NCI-H2081 (cell line): ENCODE results near the gene CTNNA3.
"Not testable (repeated sequence)": the region's sequence is repeated elsewhere in the genome, so short reads cannot be mapped to it uniquely, and the experiment has no call there.

Source experiments
- DNase-seq, 2 experiments: peaks; one replicate each; lab custom pipeline; 2025; lab: John Stamatoyannopoulos, UW

Gene CTNNA3

GRCh38 chr10:67696029-67696428 is at the start of gene CTNNA3:
CTNNA3 (minus strand) TSS chr10:67696195.
- no peak for DNase-seq

GRCh38 chr10:67735430-67735829 is 39.4 kb upstream of the CTNNA3 start:
- DNase-seq = no peak

DNA sequence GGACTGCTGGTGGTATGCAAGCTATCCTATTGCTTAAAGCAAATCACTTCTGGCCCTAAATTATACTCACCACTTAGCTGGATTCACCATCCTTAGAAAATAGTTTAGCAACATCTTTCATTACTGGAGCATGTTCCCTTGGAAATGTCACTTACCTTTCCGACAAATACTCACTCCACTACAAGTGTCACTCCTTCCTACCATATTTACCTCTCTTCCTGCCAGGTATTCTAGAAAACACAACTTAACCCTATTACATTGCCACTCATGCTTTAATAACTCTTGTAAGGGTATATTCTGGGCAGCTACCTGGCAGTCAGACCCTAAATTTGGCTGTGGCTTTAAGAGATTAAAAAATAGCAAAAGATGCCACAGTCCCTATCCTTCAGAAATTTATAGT is 37.5 kb upstream of the CTNNA3 start:
- no peak for DNase-seq

DNA sequence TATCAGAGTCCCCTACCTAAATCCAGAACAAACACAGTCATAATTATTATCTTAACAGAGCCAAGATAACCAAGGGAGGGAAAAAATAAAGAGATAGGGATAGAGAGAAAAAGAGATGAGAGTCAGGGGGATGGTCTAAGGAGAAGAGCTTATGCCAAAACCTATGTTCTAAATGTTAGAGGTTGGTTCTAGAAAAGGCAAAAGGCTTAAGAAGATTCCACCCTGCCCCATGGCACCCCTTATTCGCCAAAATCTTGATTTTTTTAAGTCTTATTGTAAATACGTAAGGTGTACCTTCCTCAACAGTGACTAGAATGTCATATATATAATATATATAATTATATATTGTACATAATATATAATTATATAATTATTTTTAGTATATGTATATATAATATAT is 29.6 kb upstream of the CTNNA3 start:
- DNase-seq = no peak

DNA sequence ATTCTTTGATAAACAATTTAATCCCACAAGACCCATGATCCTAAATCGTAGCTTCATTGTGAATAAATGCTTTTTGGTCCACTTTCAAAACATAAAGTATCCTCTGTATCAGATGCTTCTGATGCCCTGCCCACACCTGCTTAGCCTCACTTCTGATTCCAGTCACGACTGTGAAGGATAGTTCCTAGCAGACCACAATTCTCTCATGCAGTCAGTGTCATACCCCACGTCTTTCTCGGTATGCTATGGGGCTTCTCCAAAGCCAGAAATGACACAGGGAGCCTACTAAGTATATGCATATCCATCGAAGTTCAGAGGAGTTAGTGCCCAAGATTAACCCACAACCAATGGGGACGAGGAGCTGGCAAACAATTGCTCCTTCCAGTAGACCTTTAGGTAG is 27.6 kb upstream of the CTNNA3 start:
- DNase-seq = no peak

DNA sequence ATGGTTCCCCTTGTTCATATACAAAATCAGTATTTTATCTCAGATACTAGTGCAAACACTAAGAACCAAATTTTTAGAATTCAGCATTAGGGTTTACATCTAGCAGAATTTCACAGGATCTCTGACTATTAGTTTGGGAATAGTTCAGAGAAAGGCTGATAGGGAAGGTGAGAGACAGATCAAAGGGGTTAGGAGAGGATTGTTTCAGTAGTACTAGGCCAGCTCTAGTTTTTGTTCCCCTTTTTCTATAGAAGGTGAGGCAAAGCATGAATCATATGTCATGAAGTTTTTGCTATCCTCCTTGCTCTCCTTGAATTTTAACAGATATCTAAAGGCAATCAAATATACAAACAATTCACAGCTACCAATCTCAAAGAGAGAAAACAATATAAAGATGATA is 26.1 kb upstream of the CTNNA3 start:
- DNase-seq = no peak

DNA sequence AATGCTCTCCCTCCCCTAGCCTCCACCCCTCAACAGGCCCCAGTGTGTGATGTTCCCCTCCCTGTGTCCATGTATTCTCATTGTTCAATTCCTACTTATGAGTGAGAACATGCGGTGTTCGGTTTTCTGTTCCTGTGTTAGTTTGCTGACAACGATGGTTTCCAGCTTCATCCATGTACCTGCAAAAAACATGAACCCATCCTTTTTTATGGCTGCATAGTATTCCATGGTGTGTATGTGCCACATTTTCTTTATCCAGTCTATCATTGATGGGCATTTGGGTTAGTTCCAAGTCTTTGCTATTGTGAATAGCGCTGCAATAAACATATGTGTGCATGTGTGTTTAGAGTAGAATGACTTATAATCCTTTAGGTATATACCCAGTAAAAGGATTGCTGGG is 20.5 kb upstream of the CTNNA3 start:
- DNase-seq = not testable (repeated sequence)

- DNase-seq = no peak
These were observed 9.9 kb upstream of the CTNNA3 start for GRCh38 chr10:67705921-67706320.

DNA sequence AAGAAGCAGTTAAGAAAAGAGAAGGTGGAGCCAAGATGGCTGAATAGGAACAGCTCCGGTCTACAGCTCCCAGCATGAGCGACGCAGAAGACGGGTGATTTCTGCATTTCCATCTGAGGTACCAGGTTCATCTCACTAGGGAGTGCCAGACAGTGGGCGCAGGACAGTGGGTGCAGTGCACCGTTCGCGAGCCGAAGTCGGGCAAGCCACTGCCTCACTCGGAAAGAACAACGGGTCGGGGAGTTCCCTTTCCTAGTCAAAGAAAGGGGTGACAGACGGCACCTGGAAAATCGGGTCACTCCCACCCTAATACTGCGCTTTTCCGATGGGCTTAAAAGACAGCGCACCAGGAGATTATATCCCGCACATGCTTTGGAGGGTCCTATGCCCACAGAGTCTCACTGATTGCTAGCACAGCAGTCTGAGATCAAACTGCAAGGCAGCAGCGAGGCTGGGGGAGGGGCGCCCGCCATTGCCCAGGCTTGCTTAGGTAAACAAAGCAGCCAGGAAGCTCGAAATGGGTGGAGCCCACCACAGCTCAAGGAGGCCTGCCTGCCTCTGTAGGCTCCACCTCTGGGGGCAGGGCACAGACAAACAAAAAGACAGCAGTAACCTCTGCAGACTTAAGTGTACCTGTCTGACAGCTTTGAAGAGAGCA is 3.7 kb upstream of the CTNNA3 start:
- DNase-seq = not testable (repeated sequence)

DNA sequence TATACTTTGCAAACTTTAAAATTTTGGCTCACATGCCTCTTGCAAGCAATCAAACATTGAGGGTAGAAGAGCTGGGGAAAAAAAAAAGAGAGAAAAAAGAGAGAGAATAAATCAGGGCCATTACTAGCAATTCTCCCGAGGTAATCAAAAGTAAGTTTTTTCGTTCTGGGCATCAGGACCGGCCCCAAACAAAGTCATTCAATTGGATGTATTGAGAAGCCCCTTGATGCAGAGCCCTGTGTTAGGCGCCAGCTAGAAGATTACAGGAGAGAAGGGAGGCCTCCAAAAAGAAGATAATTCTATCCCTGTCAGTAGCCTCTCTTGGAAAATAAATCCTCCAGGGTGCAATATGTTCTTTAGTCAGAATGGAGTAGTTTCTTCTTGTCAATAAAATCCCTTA is 2.2 kb upstream of the CTNNA3 start:
- no peak for DNase-seq

DNA sequence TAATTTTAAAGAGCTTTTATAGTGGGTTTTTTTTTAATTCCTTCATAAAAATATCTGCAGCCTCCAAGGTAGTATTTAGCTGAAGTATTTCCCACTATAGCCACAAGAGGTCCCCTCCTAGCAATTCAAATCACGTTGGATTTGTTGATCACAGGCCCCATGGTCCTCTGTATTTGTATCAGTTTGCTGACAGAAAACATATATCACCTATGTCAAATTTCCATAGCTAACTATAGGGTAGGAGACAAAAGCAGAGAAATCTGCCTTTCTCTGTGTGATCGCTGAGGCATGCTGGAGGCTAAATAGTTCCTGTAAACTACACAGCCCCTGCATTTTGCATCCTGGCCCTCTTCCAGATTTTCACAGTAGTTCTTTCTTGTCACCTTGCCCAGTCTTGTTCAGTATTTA is 1.7 kb upstream of the CTNNA3 start:
- peak; percentile 70 to 87 for DNase-seq

GRCh38 chr10:67696679-67697078 is 684 bp upstream of the CTNNA3 start:
- DNase-seq = no peak

DNA sequence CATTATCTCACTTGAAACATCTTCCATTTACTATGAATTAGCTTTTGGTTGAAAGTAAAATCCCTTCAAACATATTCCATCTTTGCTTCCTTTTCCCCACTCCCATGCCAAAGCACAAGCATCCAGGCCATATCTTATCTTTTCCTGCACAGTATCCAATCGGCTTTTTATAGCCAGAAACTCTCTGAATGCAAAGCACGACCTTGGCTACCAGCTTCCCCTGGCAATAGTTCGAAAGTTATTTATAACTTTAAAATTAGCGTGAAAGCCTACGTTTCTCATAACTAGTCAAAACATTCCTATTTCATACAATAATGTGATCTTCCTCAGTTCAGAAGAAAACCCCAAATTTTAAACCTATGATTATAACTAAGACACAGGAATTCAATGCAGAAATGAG is 440 bp downstream of the CTNNA3 start:
- no peak for DNase-seq

DNA sequence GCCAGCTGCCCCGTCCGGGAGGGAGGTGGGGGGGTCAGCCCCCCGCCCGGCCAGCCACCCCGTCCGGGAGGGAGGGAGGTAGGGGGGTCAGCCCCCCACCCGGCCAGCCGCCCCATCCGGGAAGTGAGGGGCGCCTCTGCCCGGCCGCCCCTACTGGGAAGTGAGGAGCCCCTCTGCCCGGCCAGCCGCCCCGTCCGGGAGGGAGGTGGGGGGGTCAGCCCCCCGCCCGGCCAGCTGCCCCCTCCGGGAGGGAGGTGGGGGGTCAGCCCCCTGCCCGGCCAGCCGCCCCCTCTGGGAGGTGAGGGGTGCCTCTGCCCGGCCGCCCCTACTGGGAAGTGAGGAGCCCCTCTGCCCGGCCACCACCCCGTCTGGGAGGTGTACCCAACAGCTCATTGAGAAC is 4.1 kb downstream of the CTNNA3 start:
- DNase-seq = not testable (repeated sequence)

- DNase-seq = not testable (repeated sequence)
These were observed 5.5 kb downstream of the CTNNA3 start for GRCh38 chr10:67690540-67690939.

DNA sequence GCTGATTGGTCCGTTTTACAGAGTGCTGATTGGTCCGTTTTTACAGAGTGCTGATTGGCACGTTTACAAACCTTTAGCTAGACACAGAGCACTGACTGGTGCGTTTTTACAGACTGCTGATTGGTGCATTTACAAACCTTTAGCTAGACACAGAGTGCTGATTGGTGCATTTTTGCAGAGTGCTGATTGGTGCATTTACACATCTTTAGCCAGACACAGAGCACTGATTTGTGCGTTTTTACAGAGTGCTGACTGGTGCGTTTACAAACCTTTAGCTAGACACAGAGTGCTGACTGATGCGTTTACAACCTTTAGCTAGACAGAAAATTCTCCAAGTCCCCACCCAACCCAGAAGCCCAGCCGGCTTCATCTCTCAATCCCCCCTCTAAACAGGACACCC is 11.9 kb downstream of the CTNNA3 start:
- DNase-seq = not testable (repeated sequence)

GRCh38 chr10:67678335-67678974 is 17.5 kb downstream of the CTNNA3 start:
- no peak for DNase-seq

DNA sequence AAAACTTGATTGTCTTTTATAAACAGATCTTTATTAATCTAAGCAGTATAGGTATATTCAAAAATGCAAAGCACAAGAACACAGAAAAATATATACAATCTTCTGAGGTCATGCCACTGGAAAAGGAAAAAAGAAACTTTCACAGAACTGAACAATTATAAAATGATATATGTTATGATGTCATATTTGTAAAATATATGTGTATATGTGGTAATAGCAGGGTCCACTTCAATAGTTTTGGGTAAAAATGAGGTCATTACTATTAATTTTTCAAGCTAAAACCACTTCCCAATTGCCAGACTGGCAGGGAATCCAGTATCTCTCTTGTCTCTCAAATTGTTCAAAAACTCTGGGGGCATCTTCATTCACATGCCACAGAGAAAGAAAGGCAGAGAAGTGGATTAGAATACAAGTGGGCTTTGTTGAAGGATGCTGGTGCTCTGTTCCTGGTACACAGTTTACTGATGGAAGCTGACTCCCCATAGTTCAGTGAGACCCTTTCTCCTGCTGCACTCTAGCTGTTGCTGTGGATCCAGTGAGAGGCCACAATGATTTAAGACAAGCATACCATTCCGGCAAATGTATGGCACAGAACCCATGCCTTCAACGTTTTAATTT is 19.7 kb downstream of the CTNNA3 start:
- no peak for DNase-seq

- DNase-seq = no peak
These were observed 25.6 kb downstream of the CTNNA3 start for GRCh38 chr10:67670401-67670800.

DNA sequence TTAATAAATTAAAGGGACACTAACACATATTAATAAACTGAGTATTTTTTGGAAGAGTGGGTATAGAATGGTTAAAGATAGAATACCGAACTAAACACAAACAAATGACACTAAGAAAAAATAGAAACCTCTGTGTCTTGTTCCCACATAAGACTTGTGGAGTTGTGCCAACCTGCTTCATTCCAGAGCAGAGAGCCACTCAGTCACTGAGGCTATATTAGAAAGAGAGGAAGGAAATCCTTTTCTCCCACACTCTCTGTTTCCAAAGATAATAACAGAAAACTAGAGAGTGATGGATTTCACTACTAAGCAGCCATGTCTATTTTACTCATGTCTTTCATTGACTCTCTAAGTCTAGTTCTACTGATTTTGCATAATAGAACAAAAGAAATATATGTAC is 26.0 kb downstream of the CTNNA3 start:
- DNase-seq = no peak

- no peak for DNase-seq
These were observed 27.5 kb downstream of the CTNNA3 start for GRCh38 chr10:67668448-67668847.

- DNase-seq = no peak
These were observed 29.0 kb downstream of the CTNNA3 start for GRCh38 chr10:67667035-67667425.

DNA sequence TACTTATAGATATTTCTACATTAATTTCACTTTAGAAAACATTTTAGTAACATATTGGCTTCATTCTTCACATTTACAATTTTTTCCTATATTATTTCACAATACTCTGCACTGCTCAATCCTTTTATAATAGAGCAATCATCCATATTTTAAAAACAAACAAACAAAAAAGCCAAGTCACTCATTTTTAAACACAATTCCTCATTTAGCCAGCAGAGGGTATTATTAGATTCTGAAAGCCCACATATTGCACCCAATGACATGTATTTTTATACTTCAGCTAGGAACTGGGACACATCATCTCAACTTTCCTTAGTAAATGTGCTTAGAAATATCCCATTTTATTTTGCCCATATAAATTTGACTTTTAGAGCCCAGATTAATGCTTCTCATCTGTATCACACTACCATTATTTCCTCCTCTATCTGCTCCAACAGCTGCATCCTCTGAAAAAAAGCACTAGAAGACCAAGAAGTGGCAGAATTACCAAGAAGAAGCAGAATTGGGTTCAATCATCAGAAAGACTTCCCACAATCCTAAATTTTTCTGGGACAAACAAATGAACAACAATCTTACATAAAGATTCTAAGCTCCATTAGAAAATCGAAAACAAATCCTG is 29.5 kb downstream of the CTNNA3 start:
- DNase-seq = peak in 1 of 2 experiments; percentile 25
